B cell (primary cell): ENCODE results near the gene KATNBL1. TPM values are rescaled to one million over a fixed set of nuclear protein-coding genes. Genes with fewer than 3 reads are reported as not detected.

Experiments
- ATAC-seq: fragments of 200-7000 bp; cut with Tn5 transposase; one replicate; pipeline ENCODE4 v1.10.0; 2021; ENCODE audit warnings: low read depth, mild to moderate bottlenecking, moderate number of reproducible peaks, moderate library complexity
- CTCF ChIA-PET: fragments of 350-600 bp; sonication (Branson Sonifier 250); formaldehyde crosslinking; loops from one replicate; lab custom pipeline; 2021; ENCODE audit warnings: antibody characterized with exemption, inconsistent platforms; lab: Charles Lee
- POLR2A ChIA-PET: fragments of 350-600 bp; sonication (Branson Sonifier 250); formaldehyde crosslinking; loops from one replicate; lab custom pipeline; 2021; ENCODE audit warnings: antibody characterized with exemption; lab: Charles Lee
- DNase-seq: peaks from one replicate; pipeline ENCODE4 v3.0.0; 2013
- H2AFZ ChIP-seq: 2 replicates; pipeline ENCODE4 v1.6.1; 2012; ENCODE audit warnings: mild to moderate bottlenecking, low read depth, low read length; ENCODE audit not compliant: insufficient read depth, poor library complexity, severe bottlenecking
- H3K27ac ChIP-seq, 2 donors: 1 replicate in 1 of 2; 2 replicates in 1 of 2; pipeline ENCODE4 v1.5.1; 2012 to 2013; ENCODE audit warnings: low read length in 2 of 2, mild to moderate bottlenecking in 2 of 2, moderate library complexity in 1 of 2
- H3K27me3 ChIP-seq, 4 experiments: fragments of 200-600 bp in 1 of 4; sonication (generic) in 1 of 4; replicated peaks in 1 of 4; 1 replicate in 2 of 4; 2 replicates in 2 of 4; pipeline versions ENCODE4 v1.6.1 to v1.7.0; 2013 to 2016; ENCODE audit warnings: low read length in 3 of 4, mild to moderate bottlenecking in 2 of 4, mixed read lengths in 1 of 4, moderate library complexity in 1 of 4; ENCODE audit not compliant: insufficient read depth in 4 of 4, control insufficient read depth in 3 of 4; ENCODE audit errors: control extremely low read depth in 1 of 4
- H3K36me3 ChIP-seq, 2 experiments: replicated peaks in 1 of 2; 1 replicate in 1 of 2; 2 replicates in 1 of 2; pipeline versions ENCODE4 v1.6.1 to v1.7.1; 2013; ENCODE audit warnings: low read length in 1 of 2; ENCODE audit not compliant: insufficient read depth in 2 of 2, control insufficient read depth in 1 of 2; ENCODE audit errors: control extremely low read depth in 1 of 2, extremely low read depth in 1 of 2
- H3K4me1 ChIP-seq, 2 donors: fragments of 200-600 bp in 1 of 2; sonication (generic) in 1 of 2; 1 replicate in 1 of 2; 2 replicates in 1 of 2; pipeline versions ENCODE4 v1.5.1 to v1.6.1; 2013 to 2017; ENCODE audit warnings: low read length in 2 of 2; ENCODE audit not compliant: control insufficient read depth in 2 of 2, insufficient read depth in 2 of 2
- H3K4me2 ChIP-seq: replicated peaks from 2 replicates; pipeline ENCODE3; 2012; ENCODE audit warnings: mild to moderate bottlenecking, low read depth, low read length; ENCODE audit not compliant: poor library complexity, severe bottlenecking
- H3K4me3 ChIP-seq, 5 experiments: fragments of 200-600 bp in 1 of 5; sonication (generic) in 1 of 5; 1 replicate in 3 of 5; 2 replicates in 2 of 5; pipeline versions ENCODE4 v1.5.1 to v1.7.0; 2011 to 2016; ENCODE audit warnings: low read length in 4 of 5, mild to moderate bottlenecking in 4 of 5, low read depth in 2 of 5, control low read depth in 1 of 5, moderate library complexity in 1 of 5; ENCODE audit not compliant: insufficient read depth in 1 of 5; ENCODE audit errors: control extremely low read depth in 1 of 5, extremely low read depth in 1 of 5
- H3K79me2 ChIP-seq: fragments of 200-600 bp; sonication (generic); one replicate; pipeline ENCODE4 v1.6.0; 2016; ENCODE audit warnings: low read length; ENCODE audit not compliant: control insufficient read depth, insufficient read depth
- H3K9ac ChIP-seq: fragments of 200-600 bp; sonication (generic); 2 replicates; pipeline ENCODE4 v1.6.1; 2017; ENCODE audit warnings: mild to moderate bottlenecking, low read length, moderate library complexity
- H3K9me3 ChIP-seq, 3 donors: one replicate each; pipeline versions ENCODE4 v1.6.1 to v1.7.1; 2013; ENCODE audit warnings: low read length in 2 of 3; ENCODE audit not compliant: control insufficient read depth in 2 of 3, insufficient read depth in 1 of 3; ENCODE audit errors: control extremely low read depth in 1 of 3
- H4K20me1 ChIP-seq: 2 replicates; pipeline ENCODE4 v1.6.0; 2012; ENCODE audit warnings: mild to moderate bottlenecking, low read length; ENCODE audit not compliant: insufficient read depth, control insufficient read depth, poor library complexity, severe bottlenecking
- H3K27ac Mint-ChIP-seq: one replicate; pipeline ENCODE4 v1.8.0; 2021; ENCODE audit warnings: mixed read lengths
- H3K27me3 Mint-ChIP-seq: one replicate; pipeline ENCODE4 v1.8.0; 2021; ENCODE audit warnings: mixed read lengths
- H3K4me1 Mint-ChIP-seq: one replicate; pipeline ENCODE4 v1.8.0; 2021; ENCODE audit warnings: mixed read lengths
- H3K4me3 Mint-ChIP-seq: one replicate; pipeline ENCODE4 v1.8.0; 2021; ENCODE audit warnings: mixed read lengths
- H3K9me3 Mint-ChIP-seq: one replicate; pipeline ENCODE4 v1.8.0; 2022; ENCODE audit warnings: mixed read lengths; ENCODE audit not compliant: insufficient read depth
- CTCF ChIP-seq: fragments of 200-600 bp; IDR thresholded peaks from one replicate; pipeline ENCODE4 v1.8.0; 2022; ENCODE audit warnings: antibody characterized with exemption, mild to moderate bottlenecking
- EZH2 ChIP-seq: IDR thresholded peaks from 2 replicates; pipeline ENCODE4 v1.6.1; 2012; ENCODE audit warnings: borderline replicate concordance, low read depth, mild to moderate bottlenecking, moderate library complexity, low read length; ENCODE audit not compliant: insufficient read depth, poor library complexity, severe bottlenecking
- WGBS: methylation state at CpG from one replicate; pipeline ENCODE4 v1.1.5; 2013; ENCODE audit warnings: missing lambda C conversion rate; ENCODE audit not compliant: insufficient coverage; 5-methylcytosine and 5-hydroxymethylcytosine counted together
- intact Hi-C: fragments of 100-400 bp; cut with micrococcal nuclease; formaldehyde crosslinking; loops from one replicate; pipeline ENCODE4 v1.10.0; 2022
- polyA plus RNA-seq: library from polyadenylated mRNA; depleted of rRNA; stranded (reverse); fragments of >200 nt; gene quantifications from 2 replicates; pipeline ENCODE4 v1.2.3, GENCODE V29; 2012
- total RNA-seq, 2 donors: library from RNA; stranded (reverse); fragments of 120-200 nt in 1 of 2; gene quantifications; 1 replicate in 1 of 2; 2 replicates in 1 of 2; pipeline versions ENCODE4 v1.2.3 to v1.2.4, GENCODE V29; 2013 to 2022

KATNBL1 gene
- total and polyA plus RNA-seq, 2 donors (not counting 1 experiment from before 2014, with no cell fraction given) = 22.1 to 54.8 TPM

GRCh38 chr15:34246276-34246976, 36.5 kb upstream of the KATNBL1 start:
- no peak for ATAC-seq

More at GRCh38 chr15:34246276-34246976, 36.5 kb upstream of the KATNBL1 start:
- H3K4me3 Mint-ChIP-seq = no peak overlapping the region
- no peaks in the 10 kb centered on the region for H3K27me3 ChIP-seq
- no peaks in the 10 kb centered on the region for H3K9me3 Mint-ChIP-seq
- H2AFZ ChIP-seq = no peak overlapping the region
- no peak for DNase-seq
- H3K27me3 Mint-ChIP-seq = no peaks in the 10 kb centered on the region
- no peaks in the 10 kb centered on the region for H3K4me1 ChIP-seq
- H3K36me3 ChIP-seq = peaks cover 16 to 63% of the 10 kb centered on the region in 2 experiments
- no peak overlapping the region for H3K27ac ChIP-seq
- H3K9me3 ChIP-seq = no peaks in the 10 kb centered on the region
- H3K4me3 ChIP-seq = no peak overlapping the region
- H3K79me2 ChIP-seq = no peaks in the 10 kb centered on the region
- H3K4me2 ChIP-seq = no peak overlapping the region
- intact Hi-C loops = no loop called here
- CTCF ChIA-PET = interaction anchor here (0.6 to 1.5 kb wide), 3 partner anchors 96 to 512 kb away, joined by 3 to 8 read pairs (median 4); partner anchors contain the start of genes LPCAT4, NOP10 and NUTM1
- H3K4me1 Mint-ChIP-seq = no peaks in the 10 kb centered on the region
- POLR2A ChIA-PET = no interaction called here
- no peak overlapping the region for H3K27ac Mint-ChIP-seq
- WGBS = 100% methylated on average over 4 of the region's 9 CpGs
- TF ChIP-seq EZH2 (no peak), CTCF (no peak)
- H4K20me1 ChIP-seq = no peaks in the 10 kb centered on the region
- H3K9ac ChIP-seq = no peak overlapping the region
